ENCODE measurements around the gene PLCG2. TPM values are rescaled to one million over a fixed set of nuclear protein-coding genes. Genes with fewer than 3 reads are reported as not detected.

Gene PLCG2
- total RNA-seq, 1 experiment from 2014 or later = 14.4 TPM

- Histone ChIP-seq H3K36me3 (ENCODE audit: control insufficient read depth, insufficient read depth, low read length) (no peaks in the 10 kb centered on the region), H3K27me3 (replicated peaks; ENCODE audit: control insufficient read depth, insufficient read depth, low read length) (no peaks in the 10 kb centered on the region), H3K4me3 (ENCODE audit: low read depth, low read length) (no peak overlapping the region), H3K4me1 (no peaks in the 10 kb centered on the region), H3K9me3 (no peaks in the 10 kb centered on the region)
- ChIA-PET POLR2A (no interaction called here), CTCF (interaction anchor here (0.5 kb wide), 1 partner anchor 48 kb away, joined by 11 read pairs; no protein-coding TSS in a partner anchor)
- no peak for TF ChIP-seq CTCF (IDR thresholded peaks at IDR 0.05; ENCODE audit: insufficient read depth in 1 of 2, low read depth in 1 of 2, low read length in 1 of 2, severe bottlenecking in 1 of 2, unreplicated experiment in 1 of 2)
- Mint-ChIP-seq H3K36me3 (ENCODE audit: insufficient read depth, unreplicated experiment) (no peaks in the 10 kb centered on the region), H3K4me3 (ENCODE audit: unreplicated experiment) (no peak overlapping the region), H3K27ac (ENCODE audit: unreplicated experiment) (no peak overlapping the region), H3K4me1 (ENCODE audit: low read depth, unreplicated experiment) (no peaks in the 10 kb centered on the region), H3K9me3 (ENCODE audit: unreplicated experiment) (no peaks in the 10 kb centered on the region), H3K27me3 (ENCODE audit: insufficient read depth, unreplicated experiment) (no peaks in the 10 kb centered on the region)
- intact Hi-C loops (cut with micrococcal nuclease; ENCODE audit: unreplicated experiment) = no loop called here
- DNase-seq = no peak
- BruUV-seq (replicated peaks) = no TSS peak
These were observed 35.8 kb downstream of the PLCG2 start for GRCh38 chr16:81814751-81815428.

GRCh38 chr16:81815429-81815766 lies 36.3 kb downstream of the PLCG2 start:
- H3K4me3 ChIP-seq (ENCODE audit: low read depth, low read length) = no peak overlapping the region
- Mint-ChIP-seq H3K4me1 (ENCODE audit: low read depth, unreplicated experiment) (no peaks in the 10 kb centered on the region), H3K4me3 (ENCODE audit: unreplicated experiment) (no peak overlapping the region), H3K36me3 (ENCODE audit: insufficient read depth, unreplicated experiment) (no peaks in the 10 kb centered on the region), H3K9me3 (ENCODE audit: unreplicated experiment) (no peaks in the 10 kb centered on the region), H3K27ac (ENCODE audit: unreplicated experiment) (no peak overlapping the region), H3K27me3 (ENCODE audit: insufficient read depth, unreplicated experiment) (no peaks in the 10 kb centered on the region)
- intact Hi-C loops (cut with micrococcal nuclease; ENCODE audit: unreplicated experiment) = no loop called here
- no peak for TF ChIP-seq CTCF (IDR thresholded peaks at IDR 0.05; ENCODE audit: insufficient read depth in 1 of 2, low read depth in 1 of 2, low read length in 1 of 2, severe bottlenecking in 1 of 2, unreplicated experiment in 1 of 2)
- no peaks in the 10 kb centered on the region for H3K36me3 ChIP-seq (ENCODE audit: control insufficient read depth, insufficient read depth, low read length)
- POLR2A ChIA-PET = no interaction called here
- H3K27me3 ChIP-seq (replicated peaks; ENCODE audit: control insufficient read depth, insufficient read depth, low read length) = no peaks in the 10 kb centered on the region
- no TSS peak for BruUV-seq (replicated peaks)
- no peak for DNase-seq
- CTCF ChIA-PET = no interaction called here
- H3K9me3 ChIP-seq = no peaks in the 10 kb centered on the region
- no peaks in the 10 kb centered on the region for H3K4me1 ChIP-seq

- no peak for DNase-seq
- H3K27me3 Mint-ChIP-seq (ENCODE audit: insufficient read depth, unreplicated experiment) = no peaks in the 10 kb centered on the region
- H3K27ac Mint-ChIP-seq (ENCODE audit: unreplicated experiment) = no peak overlapping the region
- no peaks in the 10 kb centered on the region for H3K4me1 Mint-ChIP-seq (ENCODE audit: low read depth, unreplicated experiment)
- H3K27me3 ChIP-seq (replicated peaks; ENCODE audit: control insufficient read depth, insufficient read depth, low read length) = no peaks in the 10 kb centered on the region
- no peak overlapping the region for H3K4me3 ChIP-seq (ENCODE audit: low read depth, low read length)
- no peaks in the 10 kb centered on the region for H3K9me3 ChIP-seq
- no peaks in the 10 kb centered on the region for H3K9me3 Mint-ChIP-seq (ENCODE audit: unreplicated experiment)
- intact Hi-C loops (cut with micrococcal nuclease; ENCODE audit: unreplicated experiment) = no loop called here
- no TSS peak for BruUV-seq (replicated peaks)
- ChIA-PET CTCF (no interaction called here), POLR2A (no interaction called here)
- no peaks in the 10 kb centered on the region for H3K4me1 ChIP-seq
- no peaks in the 10 kb centered on the region for H3K36me3 Mint-ChIP-seq (ENCODE audit: insufficient read depth, unreplicated experiment)
- no peak overlapping the region for H3K4me3 Mint-ChIP-seq (ENCODE audit: unreplicated experiment)
- no peak for TF ChIP-seq CTCF (IDR thresholded peaks at IDR 0.05; ENCODE audit: insufficient read depth in 1 of 2, low read depth in 1 of 2, low read length in 1 of 2, severe bottlenecking in 1 of 2, unreplicated experiment in 1 of 2)
- no peaks in the 10 kb centered on the region for H3K36me3 ChIP-seq (ENCODE audit: control insufficient read depth, insufficient read depth, low read length)
These were observed 37.3 kb downstream of the PLCG2 start for GRCh38 chr16:81816351-81816750.

Data from Caco-2 (cell line).